HEK293 (cell line): ENCODE measurements around the gene MAP6.

ENCODE experiments used
- CTCF ChIA-PET: fragments of 350-600 bp; formaldehyde crosslinking; extraction: SDS; loops from one replicate; lab custom pipeline; 2021; ENCODE audit warnings: antibody characterized with exemption; lab: Yijun Ruan, JAX
- POLR2A ChIA-PET: fragments of 300-600 bp; formaldehyde crosslinking; extraction: SDS; loops from one replicate; lab custom pipeline; 2020; ENCODE audit warnings: antibody characterized with exemption, inconsistent platforms; lab: Yijun Ruan, JAX
- H3K27ac ChIP-seq: fragments of 200-500 bp; sonication (Bioruptor generic); 2 replicates; pipeline ENCODE4 v1.5.1; 2014; ENCODE audit warnings: low read depth, low read length, control low read depth, inconsistent platforms; ENCODE audit errors: extremely low read depth
- H3K36me3 ChIP-seq, 2 experiments: fragments of 200-500 bp in 1 of 2; sonication (Bioruptor generic) in 1 of 2; 1 replicate in 1 of 2; 2 replicates in 1 of 2; pipeline ENCODE4 v1.5.1; 2014 to 2017; ENCODE audit warnings: inconsistent platforms in 2 of 2, low read length in 2 of 2; ENCODE audit not compliant: control insufficient read depth in 2 of 2, insufficient read depth in 1 of 2
- H3K4me1 ChIP-seq: fragments of 200-500 bp; sonication (Bioruptor generic); 2 replicates; pipeline ENCODE4 v1.5.1; 2014; ENCODE audit warnings: mild to moderate bottlenecking, low read length, inconsistent platforms; ENCODE audit not compliant: control insufficient read depth, insufficient read depth
- H3K4me3 ChIP-seq: 2 replicates; pipeline ENCODE4 v1.5.1; 2011; ENCODE audit warnings: low read depth, mild to moderate bottlenecking, control low read depth, low read length, moderate library complexity
- H3K9me3 ChIP-seq: fragments of 200-500 bp; sonication (Bioruptor generic); 2 replicates; pipeline ENCODE4 v1.5.1; 2014; ENCODE audit warnings: low read depth, low read length, inconsistent platforms; ENCODE audit not compliant: control insufficient read depth, insufficient read depth
- GLI4 ChIP-seq: fragments of 450-650 bp; formaldehyde crosslinking; IDR thresholded peaks from 2 replicates; pipeline ENCODE4 v1.5.1; 2016; ENCODE audit warnings: missing biosample characterization, missing genetic modification characterization
- MYNN ChIP-seq: fragments of 450-650 bp; formaldehyde crosslinking; IDR thresholded peaks from 2 replicates; pipeline ENCODE4 v1.5.1; 2016; ENCODE audit warnings: missing biosample characterization, missing genetic modification characterization, borderline replicate concordance
- PBX3 ChIP-seq: sonication (generic); formaldehyde crosslinking; IDR thresholded peaks from 2 replicates; pipeline ENCODE4 v1.8.1; 2022; ENCODE audit warnings: mild to moderate bottlenecking, moderate library complexity, missing genetic modification reagents
- YY1 ChIP-seq: fragments of 450-650 bp; formaldehyde crosslinking; IDR thresholded peaks from 2 replicates; pipeline ENCODE4 v1.5.1; 2018; ENCODE audit warnings: missing biosample characterization, missing genetic modification characterization
- ZBTB48 ChIP-seq: fragments of 450-650 bp; formaldehyde crosslinking; IDR thresholded peaks from 2 replicates; pipeline ENCODE4 v1.5.1; 2016; ENCODE audit warnings: missing biosample characterization, missing genetic modification characterization
- ZBTB8A ChIP-seq: fragments of 450-650 bp; formaldehyde crosslinking; IDR thresholded peaks from 2 replicates; pipeline ENCODE4 v1.5.1; 2016; ENCODE audit warnings: missing biosample characterization, missing genetic modification characterization
- ZNF138 ChIP-seq: fragments of 450-650 bp; formaldehyde crosslinking; IDR thresholded peaks from 2 replicates; pipeline ENCODE4 v1.5.1; 2016; ENCODE audit warnings: missing biosample characterization, missing genetic modification characterization, borderline replicate concordance
- ZNF157 ChIP-seq: fragments of 450-650 bp; formaldehyde crosslinking; IDR thresholded peaks from 2 replicates; pipeline ENCODE4 v1.5.1; 2016; ENCODE audit warnings: missing biosample characterization, missing genetic modification characterization
- ZNF16 ChIP-seq: fragments of 450-650 bp; formaldehyde crosslinking; IDR thresholded peaks from 2 replicates; pipeline ENCODE4 v1.5.1; 2016; ENCODE audit warnings: low read depth, missing biosample characterization, missing genetic modification characterization
- ZNF223 ChIP-seq: fragments of 450-650 bp; formaldehyde crosslinking; IDR thresholded peaks from 2 replicates; pipeline ENCODE4 v1.5.1; 2016; ENCODE audit warnings: missing biosample characterization, missing genetic modification characterization
- ZNF302 ChIP-seq: fragments of 450-650 bp; formaldehyde crosslinking; IDR thresholded peaks from 2 replicates; pipeline ENCODE4 v1.5.1; 2016; ENCODE audit warnings: missing biosample characterization, missing genetic modification characterization, low read depth
- ZNF354C ChIP-seq: fragments of 450-650 bp; formaldehyde crosslinking; IDR thresholded peaks from 2 replicates; pipeline ENCODE4 v1.5.1; 2016; ENCODE audit warnings: missing biosample characterization, missing genetic modification characterization, low read depth, borderline replicate concordance
- ZNF394 ChIP-seq: fragments of 450-650 bp; formaldehyde crosslinking; IDR thresholded peaks from 2 replicates; pipeline ENCODE4 v1.5.1; 2016; ENCODE audit warnings: missing biosample characterization, missing genetic modification characterization, mild to moderate bottlenecking, moderate library complexity, borderline replicate concordance
- ZNF416 ChIP-seq: fragments of 450-650 bp; formaldehyde crosslinking; IDR thresholded peaks from 2 replicates; pipeline ENCODE4 v1.5.1; 2016; ENCODE audit warnings: missing biosample characterization, missing genetic modification characterization
- ZNF426 ChIP-seq: fragments of 450-650 bp; formaldehyde crosslinking; IDR thresholded peaks from 2 replicates; pipeline ENCODE4 v1.5.1; 2017; ENCODE audit warnings: missing biosample characterization, missing genetic modification characterization, mild to moderate bottlenecking, inconsistent platforms, moderate library complexity
- ZNF549 ChIP-seq: fragments of 450-650 bp; IDR thresholded peaks from 2 replicates; pipeline ENCODE4 v1.5.1; 2018; ENCODE audit warnings: missing biosample characterization, missing genetic modification characterization, mild to moderate bottlenecking, inconsistent platforms, moderate library complexity
- ZNF621 ChIP-seq: fragments of 450-650 bp; formaldehyde crosslinking; IDR thresholded peaks from 2 replicates; pipeline ENCODE4 v1.5.1; 2017; ENCODE audit warnings: missing biosample characterization, missing genetic modification characterization
- ZNF654 ChIP-seq: fragments of 450-650 bp; formaldehyde crosslinking; IDR thresholded peaks from 2 replicates; pipeline ENCODE4 v1.5.1; 2016; ENCODE audit warnings: low read depth, missing biosample characterization, missing genetic modification characterization
- ZNF670 ChIP-seq: fragments of 450-650 bp; formaldehyde crosslinking; IDR thresholded peaks from 2 replicates; pipeline ENCODE4 v1.5.1; 2016; ENCODE audit warnings: missing biosample characterization, missing genetic modification characterization, low read depth
- ZNF76 ChIP-seq: fragments of 450-650 bp; formaldehyde crosslinking; IDR thresholded peaks from 2 replicates; pipeline ENCODE4; 2016; ENCODE audit warnings: low read depth, missing biosample characterization, missing genetic modification characterization, borderline replicate concordance
- ZNF837 ChIP-seq: fragments of 450-650 bp; formaldehyde crosslinking; IDR thresholded peaks from 2 replicates; pipeline ENCODE4 v1.5.1; 2016; ENCODE audit warnings: missing biosample characterization, missing genetic modification characterization
- TF ChIP-seq, protein P1 (sequence below): fragments of 450-650 bp; formaldehyde crosslinking; IDR thresholded peaks from 2 replicates; pipeline ENCODE4 v1.5.1; 2016; ENCODE audit warnings: missing biosample characterization, missing genetic modification characterization
- TF ChIP-seq, protein P2 (sequence below): fragments of 450-650 bp; formaldehyde crosslinking; IDR thresholded peaks from 2 replicates; pipeline ENCODE4 v1.5.1; 2016; ENCODE audit warnings: missing biosample characterization, missing genetic modification characterization

MAP6 gene

DNA sequence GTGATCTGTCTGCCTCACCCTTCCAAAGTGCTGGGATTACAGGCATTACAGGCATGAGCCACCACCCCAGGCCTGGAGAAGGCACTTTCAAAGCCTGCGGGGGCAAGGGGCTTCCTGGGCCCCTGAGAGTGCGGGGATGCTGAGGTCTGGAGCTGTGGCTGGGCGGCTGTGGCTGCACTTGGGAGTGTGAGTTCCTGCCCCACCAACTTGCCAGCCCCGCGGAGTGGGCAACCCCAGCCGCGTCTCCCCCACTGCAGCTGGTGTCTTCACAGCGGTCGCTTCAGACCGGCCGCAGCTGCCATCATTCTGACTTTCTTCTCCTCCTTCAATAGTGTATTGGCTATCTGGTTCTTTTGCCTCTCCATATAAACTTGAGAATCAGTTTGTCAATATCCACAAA, 10.7 kb upstream of the MAP6 start:
- TF ChIP-seq, protein P1, sequence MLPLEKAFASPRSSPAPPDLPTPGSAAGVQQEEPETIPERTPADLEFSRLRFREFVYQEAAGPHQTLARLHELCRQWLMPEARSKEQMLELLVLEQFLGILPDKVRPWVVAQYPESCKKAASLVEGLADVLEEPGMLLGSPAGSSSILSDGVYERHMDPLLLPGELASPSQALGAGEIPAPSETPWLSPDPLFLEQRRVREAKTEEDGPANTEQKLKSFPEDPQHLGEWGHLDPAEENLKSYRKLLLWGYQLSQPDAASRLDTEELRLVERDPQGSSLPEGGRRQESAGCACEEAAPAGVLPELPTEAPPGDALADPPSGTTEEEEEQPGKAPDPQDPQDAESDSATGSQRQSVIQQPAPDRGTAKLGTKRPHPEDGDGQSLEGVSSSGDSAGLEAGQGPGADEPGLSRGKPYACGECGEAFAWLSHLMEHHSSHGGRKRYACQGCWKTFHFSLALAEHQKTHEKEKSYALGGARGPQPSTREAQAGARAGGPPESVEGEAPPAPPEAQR (tag by site-specific recombination) = no peak
- TF ChIP-seq ZNF654 (no peak), ZBTB8A (tag by site-specific recombination) (no peak), GLI4 (no peak), ZNF670 (tag by site-specific recombination) (no peak)
- TF ChIP-seq, protein P2, sequence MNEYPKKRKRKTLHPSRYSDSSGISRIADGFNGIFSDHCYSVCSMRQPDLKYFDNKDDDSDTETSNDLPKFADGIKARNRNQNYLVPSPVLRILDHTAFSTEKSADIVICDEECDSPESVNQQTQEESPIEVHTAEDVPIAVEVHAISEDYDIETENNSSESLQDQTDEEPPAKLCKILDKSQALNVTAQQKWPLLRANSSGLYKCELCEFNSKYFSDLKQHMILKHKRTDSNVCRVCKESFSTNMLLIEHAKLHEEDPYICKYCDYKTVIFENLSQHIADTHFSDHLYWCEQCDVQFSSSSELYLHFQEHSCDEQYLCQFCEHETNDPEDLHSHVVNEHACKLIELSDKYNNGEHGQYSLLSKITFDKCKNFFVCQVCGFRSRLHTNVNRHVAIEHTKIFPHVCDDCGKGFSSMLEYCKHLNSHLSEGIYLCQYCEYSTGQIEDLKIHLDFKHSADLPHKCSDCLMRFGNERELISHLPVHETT (tag by site-specific recombination) = no peak
- Histone ChIP-seq H3K36me3 (no peaks in the 10 kb centered on the region), H3K4me1 (no peaks in the 10 kb centered on the region), H3K27ac (no peak overlapping the region), H3K9me3 (no peaks in the 10 kb centered on the region), H3K4me3 (no peak overlapping the region)
- POLR2A ChIA-PET = no interaction called here
- CTCF ChIA-PET = interaction anchor here (0.7 to 1.0 kb wide), 3 partner anchors 16 to 399 kb away, joined by 3 to 4 read pairs (median 3); no protein-coding TSS in a partner anchor

- CTCF ChIA-PET = interaction anchor here (1.0 kb wide), 1 partner anchor 28 kb away, joined by 3 read pairs; no protein-coding TSS in a partner anchor
- H3K36me3 ChIP-seq = no peaks in the 10 kb centered on the region
- TF ChIP-seq ZNF549 (no peak), PBX3 (no peak), ZNF223 (tag by site-specific recombination) (no peak), ZNF76 (tag by site-specific recombination) (no peak), MYNN (tag by site-specific recombination) (no peak), ZNF416 (tag by site-specific recombination) (no peak), ZNF157 (tag by site-specific recombination) (no peak), ZNF302 (no peak), ZBTB48 (no peak), YY1 (no peak), ZNF394 (tag by site-specific recombination) (no peak), ZNF837 (tag by site-specific recombination) (no peak)
- TF ChIP-seq, all 188 proteins: peak for 0
- Histone ChIP-seq H3K27ac (no peak overlapping the region), H3K9me3 (no peaks in the 10 kb centered on the region), H3K4me1 (no peaks in the 10 kb centered on the region), H3K4me3 (no peak overlapping the region)
- POLR2A ChIA-PET = no interaction called here
Observed at GRCh38 chr11:75678620-75679259, 9.9 kb upstream of the MAP6 start.

DNA sequence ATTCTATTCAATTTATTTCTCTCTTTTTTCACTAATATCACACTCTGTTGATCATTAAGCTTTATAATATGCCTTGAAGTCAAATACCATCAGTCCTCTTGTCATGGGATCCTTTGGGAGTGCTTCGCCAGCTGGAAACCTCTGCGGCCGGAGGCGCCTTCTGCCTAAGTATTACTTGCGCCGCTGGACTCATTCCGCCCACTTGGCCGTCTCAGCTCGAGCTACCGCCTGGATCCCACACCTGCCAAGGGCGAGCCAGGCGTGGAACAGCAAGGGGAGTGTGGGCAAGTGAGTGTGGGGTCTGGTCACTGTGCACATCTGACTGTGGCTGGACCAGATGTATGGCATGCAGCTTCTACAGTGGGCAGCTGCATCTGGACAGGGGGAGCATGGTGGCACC, 9.1 kb upstream of the MAP6 start:
- Histone ChIP-seq H3K4me3 (no peak overlapping the region), H3K36me3 (no peaks in the 10 kb centered on the region), H3K27ac (no peak overlapping the region), H3K9me3 (no peaks in the 10 kb centered on the region), H3K4me1 (no peaks in the 10 kb centered on the region)
- POLR2A ChIA-PET = no interaction called here
- CTCF ChIA-PET = no interaction called here
- TF ChIP-seq ZNF394 (tag by site-specific recombination) (no peak), ZNF16 (tag by site-specific recombination) (no peak), ZNF426 (no peak), ZNF138 (no peak), ZNF354C (no peak), ZNF621 (tag by site-specific recombination) (no peak)
